ENCODE measurements around the gene COG5. TPM values are rescaled to one million over a fixed set of nuclear protein-coding genes. Genes with fewer than 3 reads are reported as not detected.

COG5 gene
- total and polyA plus RNA-seq, 2 experiments from 2014 or later = 15.4 to 36.5 TPM

GRCh38 chr7:107573537-107573936 is 9.8 kb upstream of the COG5 start:
- no peak for ATAC-seq
- Mint-ChIP-seq H3K9me3 (no peaks in the 10 kb centered on the region), H3K27ac (no peak overlapping the region), H3K36me3 (ENCODE audit: low read depth) (peaks cover 23% of the 10 kb centered on the region), H3K4me3 (no peak overlapping the region), H3K4me1 (no peaks in the 10 kb centered on the region), H3K27me3 (ENCODE audit: insufficient read depth, low read depth, poor library complexity) (peaks cover 2% of the 10 kb centered on the region)
- Histone ChIP-seq H3K9me2 (ENCODE audit: insufficient read depth) (no peaks in the 10 kb centered on the region), H3K27ac (ENCODE audit: low read depth) (no peak overlapping the region), H3F3A (replicated peaks; ENCODE audit: low read depth) (no peaks in the 10 kb centered on the region), H2AFZ (no peak overlapping the region), H3K36me3 (ENCODE audit: insufficient read depth) (peaks cover 10% of the 10 kb centered on the region; the same call in 1 of the 2 replicates), H3K27me3 (ENCODE audit: insufficient read depth) (no peaks in the 10 kb centered on the region), H4K20me1 (replicated peaks; ENCODE audit: insufficient read depth) (no peaks in the 10 kb centered on the region; the same call in 1 of the 2 replicates), H3K79me2 (replicated peaks; ENCODE audit: insufficient read depth) (no peaks in the 10 kb centered on the region), H3K4me2 (no peak overlapping the region), H3K4me1 (ENCODE audit: insufficient read depth) (no peaks in the 10 kb centered on the region), H3K4me3 (no peak overlapping the region)
- TF ChIP-seq CREB1 (CRISPR knock-in tag; IDR thresholded peaks at IDR 0.05; ENCODE audit: low read depth) (no peak), ZNF114 (CRISPR knock-in tag; IDR thresholded peaks at IDR 0.05) (no peak), ETS1 (IDR thresholded peaks at IDR 0.05) (no peak), ZNF462 (CRISPR knock-in tag; IDR thresholded peaks at IDR 0.05) (no peak), CTCF (conservative IDR thresholded peaks at IDR 0.05; ENCODE audit: low read depth in 2 of 2) (no peak), STAT1 (IDR thresholded peaks at IDR 0.05; ENCODE audit: unreplicated experiment) (no peak), POLR2AphosphoS5 (IDR thresholded peaks at IDR 0.05; ENCODE audit: low read depth) (no peak), JUNB (IDR thresholded peaks at IDR 0.05; ENCODE audit: unreplicated experiment) (no peak), EZH2 (IDR thresholded peaks at IDR 0.05; ENCODE audit: low read depth, unreplicated experiment) (no peak), EZH2phosphoT487 (IDR thresholded peaks at IDR 0.05; ENCODE audit: unreplicated experiment) (no peak), REST (IDR thresholded peaks at IDR 0.05; ENCODE audit: unreplicated experiment) (no peak), ZNF331 (CRISPR knock-in tag; IDR thresholded peaks at IDR 0.05; ENCODE audit: low read depth) (no peak), NANOG (IDR thresholded peaks at IDR 0.05; ENCODE audit: borderline replicate concordance) (no peak)
- DNase-seq (ENCODE audit: low spot score) = no peak
